Tibial artery (tissue), 4 donors: ENCODE data around the gene BAG5.

ENCODE experiments used
- DNase-seq, 2 donors: peaks; one replicate each; pipeline ENCODE4 v3.0.0-alpha.2; 2019
- H3K27ac ChIP-seq, 2 donors: fragments of 200-600 bp; sonication (generic) in 1 of 2; 1 replicate in 1 of 2; 2 replicates in 1 of 2; pipeline ENCODE4 v1.5.1; 2018 to 2019; ENCODE audit warnings: mild to moderate bottlenecking in 1 of 2
- H3K27me3 ChIP-seq, 2 donors: fragments of 200-600 bp; sonication (generic) in 1 of 2; one replicate each; pipeline versions ENCODE4 v1.5.1 to v1.6.0; 2016 to 2019
- H3K36me3 ChIP-seq, 3 donors: fragments of 200-600 bp; sonication (generic) in 2 of 3; one replicate each; pipeline ENCODE4 v1.5.1; 2016 to 2019; ENCODE audit warnings: mild to moderate bottlenecking in 2 of 3
- H3K4me1 ChIP-seq, 4 donors: fragments of 200-600 bp; sonication (generic) in 2 of 4; 1 replicate in 3 of 4; 2 replicates in 1 of 4; pipeline ENCODE4 v1.5.1; 2016 to 2019
- H3K4me3 ChIP-seq, 2 donors: fragments of 200-600 bp; sonication (generic) in 1 of 2; 1 replicate in 1 of 2; 2 replicates in 1 of 2; pipeline ENCODE4 v1.5.1; 2018 to 2019; ENCODE audit warnings: mild to moderate bottlenecking in 2 of 2
- H3K9me3 ChIP-seq, 3 donors: fragments of 200-600 bp; sonication (generic) in 1 of 3; one replicate each; pipeline ENCODE4 v1.5.1; 2016 to 2019
- intact Hi-C: fragments of 100-400 bp; cut with DNase I; formaldehyde crosslinking; loops from one replicate; pipeline ENCODE4 v1.15.0; 2023; ENCODE audit warnings: low total_unique reads
- TF ChIP-seq, protein P1 (sequence below), 2 experiments: fragments of 200-600 bp in 1 of 2; fragments of 450-650 bp in 1 of 2; IDR thresholded peaks; one replicate each; pipeline ENCODE4 v1.5.1; 2017 to 2019; ENCODE audit warnings: antibody characterized with exemption in 2 of 2, mild to moderate bottlenecking in 1 of 2, moderate library complexity in 1 of 2

BAG5 gene

DNA sequence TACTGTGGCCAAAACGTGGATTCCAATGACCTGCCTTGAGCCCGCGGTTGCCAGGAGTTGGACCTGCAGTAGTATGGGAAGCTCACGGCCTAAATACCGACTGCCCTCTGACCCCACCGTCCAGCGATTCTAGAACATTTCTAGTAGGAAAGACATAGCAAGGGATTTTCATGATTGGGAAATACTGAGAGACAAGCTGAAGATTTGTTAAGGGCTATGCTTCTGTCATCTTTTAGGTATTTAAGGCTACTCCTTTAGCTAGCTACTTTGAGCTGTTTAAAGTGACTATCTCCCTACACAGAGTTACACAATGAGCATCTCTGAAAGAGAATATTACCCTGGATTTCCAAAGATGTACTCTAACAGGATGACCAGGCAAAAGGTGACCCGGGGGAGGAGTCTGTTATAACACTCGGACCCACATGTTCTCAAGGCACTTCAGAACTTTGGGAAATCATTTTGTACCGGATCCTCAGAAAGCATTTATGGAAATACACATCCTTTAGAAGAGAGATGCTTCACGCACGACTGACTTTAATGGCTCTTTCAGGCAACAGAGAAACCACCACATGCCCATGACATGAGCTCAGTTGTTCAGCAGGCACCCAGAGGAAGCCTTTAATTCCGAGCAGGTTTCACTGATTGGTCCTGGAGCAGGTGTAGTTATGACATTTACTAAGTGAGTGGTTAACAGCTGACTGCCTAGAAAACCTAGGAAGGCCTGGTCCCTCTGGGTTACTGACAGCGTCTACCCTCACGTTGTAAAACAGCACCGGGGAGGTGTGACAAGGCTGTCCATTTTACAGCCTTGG lies 4.2 kb downstream of the BAG5 start:
- peaks cover 16 to 25% (median 16%) of the 10 kb centered on the region in 3 donors for H3K36me3 ChIP-seq
- intact Hi-C loops = no loop called here
- H3K9me3 ChIP-seq = no peaks in the 10 kb centered on the region
- TF ChIP-seq, protein P1, sequence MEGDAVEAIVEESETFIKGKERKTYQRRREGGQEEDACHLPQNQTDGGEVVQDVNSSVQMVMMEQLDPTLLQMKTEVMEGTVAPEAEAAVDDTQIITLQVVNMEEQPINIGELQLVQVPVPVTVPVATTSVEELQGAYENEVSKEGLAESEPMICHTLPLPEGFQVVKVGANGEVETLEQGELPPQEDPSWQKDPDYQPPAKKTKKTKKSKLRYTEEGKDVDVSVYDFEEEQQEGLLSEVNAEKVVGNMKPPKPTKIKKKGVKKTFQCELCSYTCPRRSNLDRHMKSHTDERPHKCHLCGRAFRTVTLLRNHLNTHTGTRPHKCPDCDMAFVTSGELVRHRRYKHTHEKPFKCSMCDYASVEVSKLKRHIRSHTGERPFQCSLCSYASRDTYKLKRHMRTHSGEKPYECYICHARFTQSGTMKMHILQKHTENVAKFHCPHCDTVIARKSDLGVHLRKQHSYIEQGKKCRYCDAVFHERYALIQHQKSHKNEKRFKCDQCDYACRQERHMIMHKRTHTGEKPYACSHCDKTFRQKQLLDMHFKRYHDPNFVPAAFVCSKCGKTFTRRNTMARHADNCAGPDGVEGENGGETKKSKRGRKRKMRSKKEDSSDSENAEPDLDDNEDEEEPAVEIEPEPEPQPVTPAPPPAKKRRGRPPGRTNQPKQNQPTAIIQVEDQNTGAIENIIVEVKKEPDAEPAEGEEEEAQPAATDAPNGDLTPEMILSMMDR (IDR thresholded peaks at IDR 0.05) = no peak
- peaks cover 0 to 72% (median 36%) of the 10 kb centered on the region in 4 donors for H3K4me1 ChIP-seq
- H3K4me3 ChIP-seq = no peak overlapping the region
- no peak for DNase-seq
- H3K27me3 ChIP-seq = no peaks in the 10 kb centered on the region
- H3K27ac ChIP-seq = peak overlapping the region in 1 of 2 donors; percentile 26

DNA sequence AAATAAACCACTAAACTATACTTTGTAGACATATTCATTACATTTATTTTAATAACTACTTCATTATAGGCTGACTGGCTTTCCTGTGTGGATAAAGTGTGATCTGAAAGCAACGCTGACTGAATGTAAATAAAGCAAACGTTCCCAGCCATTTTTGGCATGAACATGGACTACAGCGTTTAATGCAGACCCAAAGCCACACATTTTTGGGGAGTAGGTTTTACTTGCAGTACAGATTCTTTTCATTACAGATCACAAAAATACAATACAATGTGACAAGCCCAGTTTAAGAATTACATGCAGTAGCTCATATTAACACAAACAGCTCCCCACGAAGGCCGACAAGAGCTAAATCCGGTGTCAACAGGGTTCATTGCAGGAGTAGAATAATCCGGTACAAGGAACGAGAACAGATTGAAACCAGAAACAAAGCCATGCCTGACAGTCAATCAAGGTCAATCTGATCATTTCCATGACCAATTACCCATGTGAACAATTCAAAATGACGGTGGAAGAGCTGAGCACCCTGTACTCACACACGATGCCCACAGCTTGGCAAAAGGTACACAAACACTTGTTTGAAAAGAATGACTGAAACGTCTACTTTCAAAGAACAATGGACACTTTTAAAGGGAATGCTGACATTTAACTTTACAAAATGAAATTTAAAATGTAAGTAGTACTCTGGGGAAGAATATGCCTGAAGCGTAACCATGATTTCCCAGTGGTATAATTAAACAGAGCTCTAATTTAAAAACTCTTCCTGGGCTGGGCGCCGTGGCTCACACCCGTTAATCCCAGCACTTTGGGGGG lies 5.3 kb downstream of the BAG5 start:
- Histone ChIP-seq H3K27me3 (no peaks in the 10 kb centered on the region), H3K27ac (peak overlapping the region in 1 of 2 donors; percentile 26), H3K9me3 (no peaks in the 10 kb centered on the region), H3K4me1 (peaks cover 0 to 84% (median 44%) of the 10 kb centered on the region in 4 donors), H3K36me3 (peaks cover 16 to 25% (median 16%) of the 10 kb centered on the region in 3 donors), H3K4me3 (no peak overlapping the region)
- intact Hi-C loops = no loop called here
- TF ChIP-seq, protein P1 (IDR thresholded peaks at IDR 0.05) = no peak
- DNase-seq = no peak

DNA sequence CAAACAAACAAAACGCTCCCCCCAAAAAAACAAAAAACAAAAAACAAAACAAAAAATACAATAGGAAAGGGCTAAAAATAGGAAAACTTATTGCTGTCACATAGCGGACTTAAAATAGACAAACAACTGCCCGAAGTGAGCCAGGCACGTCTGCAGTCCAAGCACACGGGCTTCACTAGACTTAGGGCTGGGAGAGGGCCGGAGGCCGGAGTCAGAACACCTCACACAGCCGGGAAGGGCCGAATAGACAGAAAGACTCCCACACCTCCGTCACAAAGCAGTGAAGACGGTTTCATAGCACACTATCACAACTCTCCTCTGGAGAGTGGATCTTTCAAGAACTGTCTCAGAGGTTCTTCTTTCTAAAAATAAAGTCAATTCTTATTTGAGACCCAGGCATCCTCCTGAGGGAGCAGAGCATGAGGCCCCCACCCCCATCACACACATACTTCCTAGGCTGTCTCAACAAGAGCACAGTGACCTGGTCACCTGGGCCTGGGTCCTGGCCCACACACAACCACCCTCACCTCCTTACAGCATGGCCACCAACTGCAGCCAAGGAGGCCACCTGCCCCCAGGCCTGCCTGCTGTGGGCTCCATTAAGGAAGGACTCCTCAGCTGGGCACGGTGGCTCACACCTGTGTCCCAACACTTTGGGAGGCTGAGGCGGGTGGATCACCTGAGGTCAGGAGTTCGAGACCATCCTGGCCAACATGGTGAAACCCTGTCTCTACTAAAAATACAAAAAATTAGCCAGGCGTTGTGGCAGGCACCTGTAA lies 6.7 kb downstream of the BAG5 start:
- Histone ChIP-seq H3K27ac (peak overlapping the region; percentile 16 to 97), H3K4me1 (peaks cover 5 to 86% (median 46%) of the 10 kb centered on the region in 4 donors), H3K27me3 (no peaks in the 10 kb centered on the region), H3K9me3 (no peaks in the 10 kb centered on the region), H3K36me3 (peaks cover 16 to 25% (median 16%) of the 10 kb centered on the region in 3 donors), H3K4me3 (no peak overlapping the region)
- peak in 1 of 2 donors; percentile 68 for DNase-seq
- TF ChIP-seq, protein P1 (IDR thresholded peaks at IDR 0.05) = no peak
- intact Hi-C loops = no loop called here

DNA sequence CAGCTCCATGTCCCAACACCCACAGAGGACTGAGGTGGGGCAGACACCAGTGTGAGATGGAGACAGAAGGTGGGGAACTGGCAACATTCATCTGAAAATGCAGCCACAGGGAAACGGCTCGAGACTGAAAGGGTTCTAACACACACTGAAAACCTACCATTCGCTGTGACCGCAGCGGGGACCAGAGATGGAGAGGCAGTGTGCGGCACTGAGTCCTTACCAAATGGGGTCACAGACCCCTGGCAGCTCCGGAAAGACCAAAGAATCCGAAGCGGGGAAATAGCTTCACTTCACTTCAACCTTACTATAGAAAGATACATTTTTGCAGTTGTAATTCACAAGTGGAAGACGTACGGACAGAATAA lies 9.6 kb downstream of the BAG5 start:
- Histone ChIP-seq H3K27me3 (no peaks in the 10 kb centered on the region), H3K9me3 (no peaks in the 10 kb centered on the region), H3K4me1 (peaks cover 16 to 82% (median 52%) of the 10 kb centered on the region in 4 donors), H3K27ac (peak overlapping the region; percentile 90 to 97), H3K4me3 (no peak overlapping the region), H3K36me3 (no peaks in the 10 kb centered on the region)
- DNase-seq = no peak
- intact Hi-C loops = no loop called here
- TF ChIP-seq, protein P1 (IDR thresholded peaks at IDR 0.05) = no peak
